ENCODE data around the gene RAB17.

The RAB17 gene

GRCh38 chr2:237574894-237575868, 15.4 kb downstream of the RAB17 start:
- TF ChIP-seq POLR2AphosphoS5 (IDR thresholded peaks at IDR 0.05; ENCODE audit: low read depth, low read length) (no peak), FOXP2 (optimal IDR thresholded peaks at IDR 0.05; ENCODE audit: borderline replicate concordance, extremely low read depth, extremely low read length, insufficient read depth) (no peak), TAF1 (IDR thresholded peaks at IDR 0.05; ENCODE audit: borderline replicate concordance, insufficient read depth, low read length) (no peak), REST (IDR thresholded peaks at IDR 0.05; ENCODE audit: insufficient read depth in 1 of 2, low read depth in 2 of 2, low read length in 2 of 2) (no peak), SIN3A (IDR thresholded peaks at IDR 0.05; ENCODE audit: borderline replicate concordance, insufficient read depth, low read length) (no peak)

GRCh38 chr2:237574467-237574866, 16.1 kb downstream of the RAB17 start:
- TF ChIP-seq TAF1 (IDR thresholded peaks at IDR 0.05; ENCODE audit: borderline replicate concordance, insufficient read depth, low read length) (no peak), FOXP2 (optimal IDR thresholded peaks at IDR 0.05; ENCODE audit: borderline replicate concordance, extremely low read depth, extremely low read length, insufficient read depth) (no peak), REST (IDR thresholded peaks at IDR 0.05; ENCODE audit: insufficient read depth in 1 of 2, low read depth in 2 of 2, low read length in 2 of 2) (no peak), SIN3A (IDR thresholded peaks at IDR 0.05; ENCODE audit: borderline replicate concordance, insufficient read depth, low read length) (no peak), POLR2AphosphoS5 (IDR thresholded peaks at IDR 0.05; ENCODE audit: low read depth, low read length) (no peak)

GRCh38 chr2:237573721-237574415, 16.7 kb downstream of the RAB17 start:
- TF ChIP-seq FOXP2 (optimal IDR thresholded peaks at IDR 0.05; ENCODE audit: borderline replicate concordance, extremely low read depth, extremely low read length, insufficient read depth): no peak

- TF ChIP-seq TAF1 (IDR thresholded peaks at IDR 0.05; ENCODE audit: borderline replicate concordance, insufficient read depth, low read length): no peak
- no peak for TF ChIP-seq FOXP2 (optimal IDR thresholded peaks at IDR 0.05; ENCODE audit: borderline replicate concordance, extremely low read depth, extremely low read length, insufficient read depth)
- no peak for TF ChIP-seq POLR2AphosphoS5 (IDR thresholded peaks at IDR 0.05; ENCODE audit: low read depth, low read length)
- no peak for TF ChIP-seq REST (IDR thresholded peaks at IDR 0.05; ENCODE audit: insufficient read depth in 1 of 2, low read depth in 2 of 2, low read length in 2 of 2)
- TF ChIP-seq SIN3A (IDR thresholded peaks at IDR 0.05; ENCODE audit: borderline replicate concordance, insufficient read depth, low read length): no peak
Measured at GRCh38 chr2:237572742-237573101, 17.8 kb downstream of the RAB17 start.

- TF ChIP-seq TAF1 (IDR thresholded peaks at IDR 0.05; ENCODE audit: borderline replicate concordance, insufficient read depth, low read length): no peak
- peak; percentile 69 for TF ChIP-seq FOXP2 (optimal IDR thresholded peaks at IDR 0.05; ENCODE audit: borderline replicate concordance, extremely low read depth, extremely low read length, insufficient read depth)
Measured at GRCh38 chr2:237572021-237572741, 18.4 kb downstream of the RAB17 start.
